ENCODE results near the gene SYT2. TPM values are rescaled to one million over a fixed set of nuclear protein-coding genes. Genes with fewer than 3 reads are reported as not detected.

SYT2 gene
- total and polyA plus RNA-seq, 2 experiments from 2014 or later, result 0.03 to 0.68 TPM

DNA sequence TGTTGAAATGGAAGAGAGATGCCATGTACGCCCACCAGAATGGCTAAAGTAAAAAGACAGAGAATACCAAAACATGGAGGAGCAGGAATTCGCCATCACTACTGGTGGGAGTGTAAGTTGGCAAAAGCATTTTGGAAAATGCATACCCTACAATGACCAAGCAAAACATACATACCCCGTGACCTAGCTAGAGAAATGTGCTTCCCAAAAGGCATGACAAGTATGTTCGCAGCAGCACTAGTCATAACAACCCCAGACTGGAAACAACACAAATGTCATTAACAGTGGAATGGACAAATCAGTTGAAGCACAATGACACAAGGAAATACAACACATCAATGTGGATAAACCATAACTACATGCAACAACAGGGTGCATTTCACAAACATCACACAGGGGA, 27.2 kb downstream of the SYT2 start:
- Histone ChIP-seq H3K27me3 (no peaks in the 10 kb centered on the region), H3K36me3 (no peaks in the 10 kb centered on the region), H3K27ac (no peak overlapping the region), H3K4me1 (ENCODE audit: low read depth) (no peaks in the 10 kb centered on the region), H3K4me3 (no peak overlapping the region), H3K9me3 (ENCODE audit: low read depth) (no peaks in the 10 kb centered on the region)
- no peak for TF ChIP-seq CTCF (IDR thresholded peaks at IDR 0.05; ENCODE audit: low read depth, low read length)
- no peak for DNase-seq (ENCODE audit: low read depth in 1 of 2, low spot score in 1 of 2)

DNA sequence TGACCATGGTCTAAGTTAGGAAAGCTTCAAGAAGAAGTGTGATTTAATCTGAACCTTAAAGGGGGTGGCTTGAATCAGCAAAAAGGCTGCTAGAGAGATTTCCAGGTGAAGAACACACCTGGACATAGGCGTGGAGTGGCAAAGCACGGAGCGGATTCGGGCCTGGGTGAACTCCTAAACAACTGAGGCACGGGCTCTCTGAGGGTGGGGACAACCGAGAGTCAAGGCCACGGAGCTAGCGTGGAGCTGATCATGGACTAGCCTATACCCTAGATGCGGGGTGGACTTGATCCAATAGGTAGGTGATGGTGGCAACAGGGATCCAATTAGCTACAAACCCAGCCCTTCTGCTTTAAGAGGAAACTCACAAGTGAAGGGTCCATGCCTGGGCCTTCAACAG, 27.8 kb downstream of the SYT2 start:
- no peaks in the 10 kb centered on the region for H3K4me1 ChIP-seq (ENCODE audit: low read depth)
- no peaks in the 10 kb centered on the region for H3K36me3 ChIP-seq
- H3K9me3 ChIP-seq (ENCODE audit: low read depth), result no peaks in the 10 kb centered on the region
- H3K4me3 ChIP-seq, result no peak overlapping the region
- no peak for DNase-seq (ENCODE audit: low read depth in 1 of 2, low spot score in 1 of 2)
- no peaks in the 10 kb centered on the region for H3K27me3 ChIP-seq
- no peak for TF ChIP-seq CTCF (IDR thresholded peaks at IDR 0.05; ENCODE audit: low read depth, low read length)
- no peak overlapping the region for H3K27ac ChIP-seq

- Histone ChIP-seq H3K4me3 (no peak overlapping the region), H3K9me3 (ENCODE audit: low read depth) (no peaks in the 10 kb centered on the region), H3K36me3 (no peaks in the 10 kb centered on the region), H3K4me1 (ENCODE audit: low read depth) (no peaks in the 10 kb centered on the region), H3K27ac (no peak overlapping the region), H3K27me3 (no peaks in the 10 kb centered on the region)
- no peak for TF ChIP-seq CTCF (IDR thresholded peaks at IDR 0.05; ENCODE audit: low read depth, low read length)
- DNase-seq (ENCODE audit: low read depth in 1 of 2, low spot score in 1 of 2), result no peak
These were observed 28.4 kb downstream of the SYT2 start for GRCh38 chr1:202681736-202682420.

GRCh38 chr1:202680586-202681352, 29.5 kb downstream of the SYT2 start:
- peak in 1 of 2 donors; percentile 61 for DNase-seq (ENCODE audit: low read depth in 1 of 2, low spot score in 1 of 2)
- TF ChIP-seq CTCF (IDR thresholded peaks at IDR 0.05; ENCODE audit: low read depth, low read length), result no peak
- H3K27ac ChIP-seq, result no peak overlapping the region

DNA sequence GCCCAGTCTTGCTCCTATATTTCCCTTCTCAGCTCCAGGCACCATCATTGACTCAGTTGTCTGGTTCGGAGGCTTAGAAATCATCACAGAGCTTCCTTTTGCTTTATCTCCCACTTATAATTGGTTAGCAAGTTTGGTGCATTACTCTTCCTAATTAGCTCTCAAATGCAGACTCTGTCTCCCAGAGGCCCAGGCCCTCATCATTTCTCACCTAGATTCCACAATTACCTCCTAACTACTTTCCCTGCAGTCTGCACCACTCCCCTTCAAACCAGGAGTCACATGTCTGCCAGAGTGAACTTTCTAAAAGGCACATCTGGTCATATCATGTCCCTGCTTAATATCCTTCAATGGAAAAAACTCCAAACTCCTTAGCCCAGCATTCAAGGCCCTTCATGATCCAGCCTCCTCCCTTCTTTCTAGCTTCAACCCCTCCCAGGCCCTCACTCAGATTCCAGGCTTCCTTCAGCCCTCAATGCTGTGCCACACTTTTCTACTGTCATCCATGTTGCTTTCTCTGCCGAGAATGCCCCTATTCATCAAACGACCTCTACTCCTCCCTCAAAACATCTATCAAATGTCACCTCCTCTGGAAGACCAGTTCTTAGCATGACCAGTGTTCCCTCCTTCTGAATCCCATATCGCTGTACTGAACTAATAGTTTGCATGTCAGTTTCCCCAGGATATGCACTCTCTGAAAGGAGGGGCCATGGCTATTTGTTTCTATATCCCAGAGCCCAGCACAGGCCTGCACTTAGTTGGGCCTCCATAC, 30.7 kb downstream of the SYT2 start:
- no peak overlapping the region for H3K4me3 ChIP-seq
- TF ChIP-seq CTCF (IDR thresholded peaks at IDR 0.05; ENCODE audit: low read depth, low read length), result no peak
- no peaks in the 10 kb centered on the region for H3K4me1 ChIP-seq (ENCODE audit: low read depth)
- DNase-seq (ENCODE audit: low read depth in 1 of 2, low spot score in 1 of 2), result no peak
- no peaks in the 10 kb centered on the region for H3K9me3 ChIP-seq (ENCODE audit: low read depth)
- H3K27me3 ChIP-seq, result no peaks in the 10 kb centered on the region
- H3K27ac ChIP-seq, result no peak overlapping the region
- no peaks in the 10 kb centered on the region for H3K36me3 ChIP-seq

More at GRCh38 chr1:202680586-202681352, 29.5 kb downstream of the SYT2 start:
- H3K4me3 ChIP-seq, result no peak overlapping the region
- H3K4me1 ChIP-seq (ENCODE audit: low read depth), result no peaks in the 10 kb centered on the region
- no peaks in the 10 kb centered on the region for H3K36me3 ChIP-seq
- H3K9me3 ChIP-seq (ENCODE audit: low read depth), result no peaks in the 10 kb centered on the region
- no peaks in the 10 kb centered on the region for H3K27me3 ChIP-seq
